ENCODE results near the gene PCED1B. TPM values are rescaled to one million over a fixed set of nuclear protein-coding genes. Genes with fewer than 3 reads are reported as not detected.
"Not testable (repeated sequence)": the region's sequence is repeated elsewhere in the genome, so short reads cannot be mapped to it uniquely, and the experiment has no call there.

Gene PCED1B
- total RNA-seq, 1 donor from 2014 or later = 0.20 TPM

- DNase-seq (ENCODE audit: low read depth in 2 of 2) = peak; percentile 79 to 90
Observed at GRCh38 chr12:47088021-47088944, 8.9 kb downstream of the PCED1B start.

- DNase-seq (ENCODE audit: low read depth in 2 of 2) = no peak
Observed at GRCh38 chr12:47091009-47091408, 11.6 kb downstream of the PCED1B start.

- no peak for DNase-seq (ENCODE audit: low read depth in 2 of 2)
Observed at GRCh38 chr12:47094804-47095203, 15.4 kb downstream of the PCED1B start.

- peak in 1 of 2 donors; percentile 46 for DNase-seq (ENCODE audit: low read depth in 2 of 2)
Observed at GRCh38 chr12:47095446-47096236, 16.2 kb downstream of the PCED1B start.

- DNase-seq (ENCODE audit: low read depth in 2 of 2) = no peak
Observed at GRCh38 chr12:47097276-47097896, 18.0 kb downstream of the PCED1B start.

- DNase-seq (ENCODE audit: low read depth in 2 of 2) = no peak
Observed at GRCh38 chr12:47098099-47098498, 18.7 kb downstream of the PCED1B start.

GRCh38 chr12:47099610-47100009, 20.2 kb downstream of the PCED1B start:
- DNase-seq (ENCODE audit: low read depth in 2 of 2) = no peak

- DNase-seq (ENCODE audit: low read depth in 2 of 2) = no peak
Observed at GRCh38 chr12:47100160-47100559, 20.7 kb downstream of the PCED1B start.

- DNase-seq (ENCODE audit: low read depth in 2 of 2) = no peak
Observed at GRCh38 chr12:47102406-47102805, 23.0 kb downstream of the PCED1B start.

- no peak for DNase-seq (ENCODE audit: low read depth in 2 of 2)
Observed at GRCh38 chr12:47102845-47103651, 23.6 kb downstream of the PCED1B start.

- DNase-seq (ENCODE audit: low read depth in 2 of 2) = no peak
Observed at GRCh38 chr12:47105914-47106674, 26.7 kb downstream of the PCED1B start.

GRCh38 chr12:47107446-47107845, 28.0 kb downstream of the PCED1B start:
- no peak for DNase-seq (ENCODE audit: low read depth in 2 of 2)

- DNase-seq (ENCODE audit: low read depth in 2 of 2) = no peak
Observed at GRCh38 chr12:47107926-47108325, 28.5 kb downstream of the PCED1B start.

- DNase-seq (ENCODE audit: low read depth in 2 of 2) = no peak
Observed at GRCh38 chr12:47110011-47110541, 30.7 kb downstream of the PCED1B start.

GRCh38 chr12:47110718-47111391, 31.4 kb downstream of the PCED1B start:
- no peak for DNase-seq (ENCODE audit: low read depth in 2 of 2)

- no peak for DNase-seq (ENCODE audit: low read depth in 2 of 2)
Observed at GRCh38 chr12:47111392-47111778, 32.0 kb downstream of the PCED1B start.

- DNase-seq (ENCODE audit: low read depth in 2 of 2) = no peak
Observed at GRCh38 chr12:47111854-47112253, 32.4 kb downstream of the PCED1B start.

GRCh38 chr12:47112679-47113078, 33.3 kb downstream of the PCED1B start:
- no peak for DNase-seq (ENCODE audit: low read depth in 2 of 2)

GRCh38 chr12:47114481-47114892, 35.1 kb downstream of the PCED1B start:
- no peak for DNase-seq (ENCODE audit: low read depth in 2 of 2)

- not testable (repeated sequence) for DNase-seq (ENCODE audit: low read depth in 2 of 2)
Observed at GRCh38 chr12:47117305-47117704, 37.9 kb downstream of the PCED1B start.
